GM23338 (cell line): ENCODE results near the gene PTPRN2. TPM values are rescaled to one million over a fixed set of nuclear protein-coding genes. Genes with fewer than 3 reads are reported as not detected.

Experiments
- ATAC-seq: fragments of 200-7000 bp; cut with Tn5 transposase; 3 replicates; pipeline ENCODE4 v1.9.1; 2020
- DNase-seq: peaks from one replicate; pipeline ENCODE4 v3.0.0-alpha.2; 2015; ENCODE audit warnings: low spot score
- H2AFZ ChIP-seq: fragments of 200-600 bp; sonication (generic); 2 replicates; pipeline ENCODE4 v1.8.0; 2016; ENCODE audit warnings: antibody characterized with exemption, mild to moderate bottlenecking, moderate library complexity
- H3F3A ChIP-seq: fragments of 200-600 bp; sonication (generic); replicated peaks from 2 replicates; pipeline ENCODE4 v1.8.0; 2017; ENCODE audit warnings: antibody characterized with exemption, mixed run types, low read depth
- H3K27ac ChIP-seq: fragments of 200-600 bp; sonication (generic); 2 replicates; pipeline ENCODE4 v1.6.1; 2016; ENCODE audit warnings: low read depth
- H3K27me3 ChIP-seq: fragments of 200-600 bp; sonication (generic); 2 replicates; pipeline ENCODE4 v1.8.0; 2016; ENCODE audit warnings: mild to moderate bottlenecking, mixed run types, moderate library complexity; ENCODE audit not compliant: insufficient read depth
- H3K36me3 ChIP-seq: fragments of 200-600 bp; sonication (generic); 2 replicates; pipeline ENCODE4 v1.8.0; 2016; ENCODE audit warnings: mild to moderate bottlenecking; ENCODE audit not compliant: insufficient read depth
- H3K4me1 ChIP-seq: fragments of 200-600 bp; sonication (generic); 2 replicates; pipeline ENCODE4 v1.8.0; 2016; ENCODE audit warnings: mild to moderate bottlenecking, moderate library complexity; ENCODE audit not compliant: insufficient read depth
- H3K4me2 ChIP-seq: fragments of 200-600 bp; sonication (generic); 2 replicates; pipeline ENCODE4 v1.7.1; 2017; ENCODE audit warnings: mixed run types
- H3K4me3 ChIP-seq: fragments of 200-600 bp; sonication (generic); 2 replicates; pipeline ENCODE4 v1.6.1; 2016; ENCODE audit warnings: mixed run types
- H3K79me2 ChIP-seq: fragments of 200-600 bp; sonication (generic); replicated peaks from 2 replicates; pipeline ENCODE4 v1.8.0; 2017; ENCODE audit warnings: mild to moderate bottlenecking; ENCODE audit not compliant: insufficient read depth
- H3K9me2 ChIP-seq: fragments of 200-600 bp; sonication (generic); 2 replicates; pipeline ENCODE4 v1.8.0; 2017; ENCODE audit not compliant: insufficient read depth
- H4K20me1 ChIP-seq: fragments of 200-600 bp; sonication (generic); replicated peaks from 2 replicates; pipeline ENCODE4 v1.8.0; 2017; ENCODE audit warnings: mild to moderate bottlenecking; ENCODE audit not compliant: insufficient read depth
- H3K27ac Mint-ChIP-seq: 2 replicates; pipeline ENCODE4 v1.8.0; 2020; ENCODE audit warnings: inconsistent platforms, mild to moderate bottlenecking, moderate library complexity, mixed read lengths
- H3K27me3 Mint-ChIP-seq: 3 replicates; pipeline ENCODE4 v1.8.0; 2022; ENCODE audit warnings: low read depth, mild to moderate bottlenecking, moderate library complexity, mixed read lengths, inconsistent platforms; ENCODE audit not compliant: insufficient read depth, poor library complexity
- H3K36me3 Mint-ChIP-seq: 3 replicates; pipeline ENCODE4 v1.8.0; 2021; ENCODE audit warnings: low read depth, mild to moderate bottlenecking, inconsistent platforms, moderate library complexity, mixed read lengths
- H3K4me1 Mint-ChIP-seq: 3 replicates; pipeline ENCODE4 v1.8.0; 2020; ENCODE audit warnings: mild to moderate bottlenecking, inconsistent platforms, mixed read lengths
- H3K4me3 Mint-ChIP-seq: 3 replicates; pipeline ENCODE4 v1.8.0; 2021; ENCODE audit warnings: moderate library complexity, mild to moderate bottlenecking, inconsistent platforms, mixed read lengths
- H3K9me3 Mint-ChIP-seq: 3 replicates; pipeline ENCODE4 v1.8.0; 2020; ENCODE audit warnings: moderate library complexity, mild to moderate bottlenecking, inconsistent platforms, mixed read lengths
- CREB1 ChIP-seq: fragments of 250-450 bp; sonication (Bioruptor Pico); IDR thresholded peaks from 2 replicates; pipeline ENCODE4 v1.5.0; 2020; ENCODE audit warnings: low read depth, mild to moderate bottlenecking, moderate library complexity
- CTCF ChIP-seq, 2 experiments: fragments of 200-600 bp in 1 of 2; sonication (generic) in 1 of 2; conservative IDR thresholded peaks; 2 replicates each; pipeline versions ENCODE4 v1.5.1 to v1.6.1; 2016 to 2017; ENCODE audit warnings: antibody characterized with exemption in 2 of 2, low read depth in 2 of 2, mild to moderate bottlenecking in 2 of 2, moderate library complexity in 1 of 2
- ETS1 ChIP-seq: IDR thresholded peaks from 2 replicates; pipeline ENCODE4 v1.6.1; 2016; ENCODE audit warnings: antibody characterized with exemption
- EZH2 ChIP-seq: fragments of 200-600 bp; sonication (generic); IDR thresholded peaks from one replicate; pipeline ENCODE4 v1.8.0; 2017; ENCODE audit warnings: antibody characterized with exemption, mild to moderate bottlenecking, low read depth; ENCODE audit not compliant: unreplicated experiment
- EZH2phosphoT487 ChIP-seq: fragments of 200-600 bp; sonication (generic); IDR thresholded peaks from one replicate; pipeline ENCODE4 v1.8.1; 2018; ENCODE audit warnings: antibody characterized with exemption; ENCODE audit not compliant: unreplicated experiment
- JUNB ChIP-seq: IDR thresholded peaks from one replicate; pipeline ENCODE4 v1.6.1; 2016; ENCODE audit warnings: antibody characterized with exemption; ENCODE audit not compliant: unreplicated experiment
- NANOG ChIP-seq: IDR thresholded peaks from 2 replicates; pipeline ENCODE4 v1.6.1; 2016; ENCODE audit warnings: antibody characterized with exemption, borderline replicate concordance
- POLR2AphosphoS5 ChIP-seq: IDR thresholded peaks from 2 replicates; pipeline ENCODE4 v1.6.1; 2016; ENCODE audit warnings: antibody characterized with exemption, low read depth
- REST ChIP-seq: IDR thresholded peaks from one replicate; pipeline ENCODE4 v1.6.1; 2018; ENCODE audit warnings: antibody characterized with exemption; ENCODE audit not compliant: unreplicated experiment
- STAT1 ChIP-seq: IDR thresholded peaks from one replicate; pipeline ENCODE4 v1.6.1; 2016; ENCODE audit warnings: antibody characterized with exemption; ENCODE audit not compliant: unreplicated experiment
- ZNF114 ChIP-seq: fragments of 250-450 bp; sonication (Bioruptor Pico); IDR thresholded peaks from 2 replicates; pipeline ENCODE4 v1.5.0; 2020; ENCODE audit warnings: mild to moderate bottlenecking, moderate library complexity
- ZNF331 ChIP-seq: fragments of 250-450 bp; sonication (Bioruptor Pico); IDR thresholded peaks from 2 replicates; pipeline ENCODE4 v1.5.0; 2020; ENCODE audit warnings: low read depth, mild to moderate bottlenecking, moderate library complexity
- polyA plus RNA-seq: library from polyadenylated mRNA; unstranded; fragments of >200 nt; fragmentation: Nextera tagmentation; extraction: Ambion mirVana; gene quantifications from 2 replicates; pipeline ENCODE4 v1.2.1, GENCODE V29; 2016
- total RNA-seq: library from RNA; depleted of rRNA; stranded (reverse); fragments of >200 nt; shearing (Covaris generic); gene quantifications from 2 replicates; pipeline ENCODE4 v1.2.3, GENCODE V29; 2014
- TF ChIP-seq, protein P1 (sequence below): fragments of 250-450 bp; sonication (Bioruptor Pico); IDR thresholded peaks from 2 replicates; pipeline ENCODE4 v1.5.0; 2020; ENCODE audit warnings: mild to moderate bottlenecking, moderate library complexity

PTPRN2 gene
- total and polyA plus RNA-seq, 2 experiments from 2014 or later: 0.87 to 4.0 TPM

DNA sequence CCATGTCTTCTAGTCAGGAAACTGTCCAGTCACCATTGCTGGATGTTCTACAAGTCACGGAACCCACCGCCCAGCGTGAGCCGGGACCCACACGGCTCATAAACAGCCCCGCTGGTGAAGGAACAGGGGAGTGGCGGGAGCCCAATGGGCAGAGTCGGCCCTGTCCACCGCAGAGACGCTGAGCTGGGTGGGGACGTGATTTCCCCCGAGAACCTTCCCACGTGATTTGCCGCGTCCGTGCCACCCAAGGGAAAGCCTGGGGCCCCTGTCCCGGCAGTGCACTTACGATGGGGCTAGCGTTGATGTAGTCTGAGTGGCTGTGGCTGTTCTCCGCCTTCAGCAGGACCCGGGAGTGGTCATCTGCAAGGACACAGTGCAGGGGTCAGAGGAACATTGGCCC is 983.9 kb downstream of the PTPRN2 start:
- no peaks in the 10 kb centered on the region for H3K79me2 ChIP-seq
- Mint-ChIP-seq H3K27me3 (peaks cover 8% of the 10 kb centered on the region), H3K4me1 (no peaks in the 10 kb centered on the region; the same call in 2 of the 3 replicates), H3K36me3 (peaks cover 38% of the 10 kb centered on the region), H3K9me3 (peaks cover 95% of the 10 kb centered on the region), H3K27ac (no peak overlapping the region), H3K4me3 (no peak overlapping the region)
- no peaks in the 10 kb centered on the region for H3F3A ChIP-seq
- DNase-seq (no peak), ATAC-seq (no peak)
- no peaks in the 10 kb centered on the region for H3K9me2 ChIP-seq
- H3K27ac ChIP-seq: no peak overlapping the region
- no peak overlapping the region for H3K4me3 ChIP-seq
- no peaks in the 10 kb centered on the region for H4K20me1 ChIP-seq
- H3K4me2 ChIP-seq: no peak overlapping the region
- no peaks in the 10 kb centered on the region for H3K36me3 ChIP-seq
- H3K27me3 ChIP-seq: peaks cover 13% of the 10 kb centered on the region; the same call in 1 of the 2 replicates
- H2AFZ ChIP-seq: no peak overlapping the region
- H3K4me1 ChIP-seq: no peaks in the 10 kb centered on the region
- TF ChIP-seq ZNF331 (no peak), EZH2phosphoT487 (no peak), ZNF114 (CRISPR knock-in tag) (no peak), REST (no peak), JUNB (no peak), STAT1 (no peak), EZH2 (no peak), CTCF (conservative IDR thresholded peaks at IDR 0.05; ENCODE audit: low read depth in 2 of 2) (no peak), CREB1 (CRISPR knock-in tag) (no peak), ETS1 (no peak), POLR2AphosphoS5 (no peak), NANOG (no peak)
- TF ChIP-seq, protein P1, sequence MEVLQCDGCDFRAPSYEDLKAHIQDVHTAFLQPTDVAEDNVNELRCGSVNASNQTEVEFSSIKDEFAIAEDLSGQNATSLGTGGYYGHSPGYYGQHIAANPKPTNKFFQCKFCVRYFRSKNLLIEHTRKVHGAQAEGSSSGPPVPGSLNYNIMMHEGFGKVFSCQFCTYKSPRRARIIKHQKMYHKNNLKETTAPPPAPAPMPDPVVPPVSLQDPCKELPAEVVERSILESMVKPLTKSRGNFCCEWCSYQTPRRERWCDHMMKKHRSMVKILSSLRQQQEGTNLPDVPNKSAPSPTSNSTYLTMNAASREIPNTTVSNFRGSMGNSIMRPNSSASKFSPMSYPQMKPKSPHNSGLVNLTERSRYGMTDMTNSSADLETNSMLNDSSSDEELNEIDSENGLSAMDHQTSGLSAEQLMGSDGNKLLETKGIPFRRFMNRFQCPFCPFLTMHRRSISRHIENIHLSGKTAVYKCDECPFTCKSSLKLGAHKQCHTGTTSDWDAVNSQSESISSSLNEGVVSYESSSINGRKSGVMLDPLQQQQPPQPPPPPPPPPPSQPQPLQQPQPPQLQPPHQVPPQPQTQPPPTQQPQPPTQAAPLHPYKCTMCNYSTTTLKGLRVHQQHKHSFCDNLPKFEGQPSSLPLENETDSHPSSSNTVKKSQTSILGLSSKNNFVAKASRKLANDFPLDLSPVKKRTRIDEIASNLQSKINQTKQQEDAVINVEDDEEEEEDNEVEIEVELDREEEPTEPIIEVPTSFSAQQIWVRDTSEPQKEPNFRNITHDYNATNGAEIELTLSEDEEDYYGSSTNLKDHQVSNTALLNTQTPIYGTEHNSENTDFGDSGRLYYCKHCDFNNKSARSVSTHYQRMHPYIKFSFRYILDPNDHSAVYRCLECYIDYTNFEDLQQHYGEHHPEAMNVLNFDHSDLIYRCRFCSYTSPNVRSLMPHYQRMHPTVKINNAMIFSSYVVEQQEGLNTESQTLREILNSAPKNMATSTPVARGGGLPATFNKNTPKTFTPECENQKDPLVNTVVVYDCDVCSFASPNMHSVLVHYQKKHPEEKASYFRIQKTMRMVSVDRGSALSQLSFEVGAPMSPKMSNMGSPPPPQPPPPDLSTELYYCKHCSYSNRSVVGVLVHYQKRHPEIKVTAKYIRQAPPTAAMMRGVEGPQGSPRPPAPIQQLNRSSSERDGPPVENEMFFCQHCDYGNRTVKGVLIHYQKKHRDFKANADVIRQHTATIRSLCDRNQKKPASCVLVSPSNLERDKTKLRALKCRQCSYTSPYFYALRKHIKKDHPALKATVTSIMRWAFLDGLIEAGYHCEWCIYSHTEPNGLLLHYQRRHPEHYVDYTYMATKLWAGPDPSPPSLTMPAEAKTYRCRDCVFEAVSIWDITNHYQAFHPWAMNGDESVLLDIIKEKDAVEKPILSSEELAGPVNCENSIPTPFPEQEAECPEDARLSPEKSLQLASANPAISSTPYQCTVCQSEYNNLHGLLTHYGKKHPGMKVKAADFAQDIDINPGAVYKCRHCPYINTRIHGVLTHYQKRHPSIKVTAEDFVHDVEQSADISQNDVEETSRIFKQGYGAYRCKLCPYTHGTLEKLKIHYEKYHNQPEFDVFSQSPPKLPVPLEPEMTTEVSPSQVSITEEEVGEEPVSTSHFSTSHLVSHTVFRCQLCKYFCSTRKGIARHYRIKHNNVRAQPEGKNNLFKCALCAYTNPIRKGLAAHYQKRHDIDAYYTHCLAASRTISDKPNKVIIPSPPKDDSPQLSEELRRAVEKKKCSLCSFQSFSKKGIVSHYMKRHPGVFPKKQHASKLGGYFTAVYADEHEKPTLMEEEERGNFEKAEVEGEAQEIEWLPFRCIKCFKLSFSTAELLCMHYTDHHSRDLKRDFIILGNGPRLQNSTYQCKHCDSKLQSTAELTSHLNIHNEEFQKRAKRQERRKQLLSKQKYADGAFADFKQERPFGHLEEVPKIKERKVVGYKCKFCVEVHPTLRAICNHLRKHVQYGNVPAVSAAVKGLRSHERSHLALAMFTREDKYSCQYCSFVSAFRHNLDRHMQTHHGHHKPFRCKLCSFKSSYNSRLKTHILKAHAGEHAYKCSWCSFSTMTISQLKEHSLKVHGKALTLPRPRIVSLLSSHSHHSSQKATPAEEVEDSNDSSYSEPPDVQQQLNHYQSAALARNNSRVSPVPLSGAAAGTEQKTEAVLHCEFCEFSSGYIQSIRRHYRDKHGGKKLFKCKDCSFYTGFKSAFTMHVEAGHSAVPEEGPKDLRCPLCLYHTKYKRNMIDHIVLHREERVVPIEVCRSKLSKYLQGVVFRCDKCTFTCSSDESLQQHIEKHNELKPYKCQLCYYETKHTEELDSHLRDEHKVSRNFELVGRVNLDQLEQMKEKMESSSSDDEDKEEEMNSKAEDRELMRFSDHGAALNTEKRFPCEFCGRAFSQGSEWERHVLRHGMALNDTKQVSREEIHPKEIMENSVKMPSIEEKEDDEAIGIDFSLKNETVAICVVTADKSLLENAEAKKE (CRISPR knock-in tag): no peak
